ENCODE data around the gene MTFMT. TPM values are rescaled to one million over a fixed set of nuclear protein-coding genes. Genes with fewer than 3 reads are reported as not detected.

Gene MTFMT
- total and polyA plus RNA-seq, 8 donors: 1.9 to 6.6 (median 3.9) TPM

- Histone ChIP-seq H3K4me3 (no peak overlapping the region), H3K9me3 (no peaks in the 10 kb centered on the region), H3K4me1 (no peaks in the 10 kb centered on the region), H3K27ac (no peak overlapping the region), H3K27me3 (no peaks in the 10 kb centered on the region), H3K36me3 (no peaks in the 10 kb centered on the region)
- FAIRE-seq (no peak), ATAC-seq (peak in 3 of 4 donors; percentile 7 to 56 (median 17)), DNase-seq (no peak)
- WGBS, 2 donors: 67 to 77% methylated on average over 8 of the region's 8 CpGs
- intact Hi-C loops (cut with DNase I): loop anchor here in 1 of 3 donors (10.0 kb wide), 1 partner anchor 218 kb away; no protein-coding TSS in a partner anchor
- no peak for TF ChIP-seq CTCF (IDR thresholded peaks at IDR 0.05)
These were observed 27.6 kb upstream of the MTFMT start for GRCh38 chr15:65056868-65057548.

GRCh38 chr15:65056106-65056505 is 26.7 kb upstream of the MTFMT start:
- Histone ChIP-seq H3K27ac (no peak overlapping the region), H3K9me3 (no peaks in the 10 kb centered on the region), H3K4me3 (no peak overlapping the region), H3K36me3 (no peaks in the 10 kb centered on the region), H3K4me1 (no peaks in the 10 kb centered on the region), H3K27me3 (no peaks in the 10 kb centered on the region)
- 77 to 78% methylated on average over 9 of the region's 9 CpGs for WGBS, 2 donors
- no peak for DNase-seq
- FAIRE-seq: no peak
- no peak for ATAC-seq
- intact Hi-C loops (cut with DNase I): loop anchor here in 1 of 3 donors (10.0 kb wide), 1 partner anchor 219 kb away; no protein-coding TSS in a partner anchor
- no peak for TF ChIP-seq CTCF (IDR thresholded peaks at IDR 0.05)

GRCh38 chr15:65055201-65055870 is 25.9 kb upstream of the MTFMT start:
- intact Hi-C loops (cut with DNase I): loop anchor here in 1 of 3 donors (10.0 kb wide), 1 partner anchor 219 kb away; no protein-coding TSS in a partner anchor
- no peak for DNase-seq
- no peaks in the 10 kb centered on the region for H3K36me3 ChIP-seq
- H3K4me3 ChIP-seq: no peak overlapping the region
- ATAC-seq: peak in 3 of 4 donors; percentile 9 to 32 (median 10)
- 62 to 63% methylated on average over 6 of the region's 6 CpGs for WGBS, 2 donors
- H3K27ac ChIP-seq: no peak overlapping the region
- TF ChIP-seq CTCF (IDR thresholded peaks at IDR 0.05): no peak
- H3K9me3 ChIP-seq: no peaks in the 10 kb centered on the region
- H3K4me1 ChIP-seq: no peaks in the 10 kb centered on the region
- H3K27me3 ChIP-seq: no peaks in the 10 kb centered on the region
- no peak for FAIRE-seq

- peak; percentile 76 to 81 (median 78) for TF ChIP-seq CTCF (IDR thresholded peaks at IDR 0.05)
- FAIRE-seq: no peak
- intact Hi-C loops (cut with DNase I): loop anchor here in 1 of 3 donors (10.0 kb wide), 1 partner anchor 220 kb away; no protein-coding TSS in a partner anchor
These were observed 25.1 kb upstream of the MTFMT start for GRCh38 chr15:65054333-65055200.

More at GRCh38 chr15:65054333-65055200, 25.1 kb upstream of the MTFMT start:
- Histone ChIP-seq H3K27me3 (no peaks in the 10 kb centered on the region), H3K36me3 (no peaks in the 10 kb centered on the region), H3K4me1 (no peaks in the 10 kb centered on the region), H3K27ac (no peak overlapping the region), H3K4me3 (no peak overlapping the region), H3K9me3 (no peaks in the 10 kb centered on the region)
- ATAC-seq: peak; percentile 73 to 91 (median 87)
- peak in 5 of 6 donors; percentile 51 to 90 (median 79) for DNase-seq
- 63 to 73% methylated on average over 26 of the region's 26 CpGs for WGBS, 2 donors
